Measurements from ENCODE around the gene PRPS1L1.

- TF ChIP-seq CTCF (IDR thresholded peaks at IDR 0.05) (no peak), POLR2A (IDR thresholded peaks at IDR 0.05) (no peak)
Observed at GRCh38 chr7:17983221-17984062, 44.2 kb downstream of the PRPS1L1 start.

All from vagina (tissue), 2 donors.